Right ventricle myocardium superior (tissue), 1 donor: Measurements from ENCODE around the gene SYTL1. TPM values are rescaled to one million over a fixed set of nuclear protein-coding genes. Genes with fewer than 3 reads are reported as not detected.

Experiments used
- ATAC-seq: fragments of 200-7000 bp; cut with Tn5 transposase; one replicate; pipeline ENCODE4 v1.9.1; 2020; ENCODE audit warnings: mild to moderate bottlenecking; ENCODE audit not compliant: poor library complexity
- DNase-seq: peaks from one replicate; pipeline ENCODE4 v3.0.0-alpha.2; 2020
- intact Hi-C: fragments of 100-400 bp; cut with DNase I; formaldehyde crosslinking; loops from one replicate; pipeline ENCODE4 v1.11.2; 2022
- long read RNA-seq: library from polyadenylated mRNA; unstranded; transcript quantifications from one replicate; pipeline ENCODE4 v2.0.0, GENCODE V29; 2021
- total RNA-seq: library from RNA; stranded (reverse); fragmentation: NEBNext Ultra II Directional; extraction: Animal tissue kit (Norgen Biotek cat#: 25700); gene quantifications from one replicate; pipeline ENCODE4 v1.2.1, GENCODE V29; 2021
- donor health status: DM: no; HTN: yes; CAD: no; lungs with severe emphysema.

The SYTL1 gene, protein sequence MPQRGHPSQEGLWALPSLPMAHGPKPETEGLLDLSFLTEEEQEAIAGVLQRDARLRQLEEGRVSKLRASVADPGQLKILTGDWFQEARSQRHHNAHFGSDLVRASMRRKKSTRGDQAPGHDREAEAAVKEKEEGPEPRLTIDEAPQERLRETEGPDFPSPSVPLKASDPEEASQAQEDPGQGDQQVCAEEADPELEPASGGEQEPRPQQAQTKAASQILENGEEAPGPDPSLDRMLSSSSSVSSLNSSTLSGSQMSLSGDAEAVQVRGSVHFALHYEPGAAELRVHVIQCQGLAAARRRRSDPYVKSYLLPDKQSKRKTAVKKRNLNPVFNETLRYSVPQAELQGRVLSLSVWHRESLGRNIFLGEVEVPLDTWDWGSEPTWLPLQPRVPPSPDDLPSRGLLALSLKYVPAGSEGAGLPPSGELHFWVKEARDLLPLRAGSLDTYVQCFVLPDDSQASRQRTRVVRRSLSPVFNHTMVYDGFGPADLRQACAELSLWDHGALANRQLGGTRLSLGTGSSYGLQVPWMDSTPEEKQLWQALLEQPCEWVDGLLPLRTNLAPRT
- 0.43 TPM for total RNA-seq
- long read RNA-seq, partial matches to known transcripts = 0 of 1 reads
- long read RNA-seq, other reads (novel, unspliced or antisense) = 1 of 1 reads

DNA sequence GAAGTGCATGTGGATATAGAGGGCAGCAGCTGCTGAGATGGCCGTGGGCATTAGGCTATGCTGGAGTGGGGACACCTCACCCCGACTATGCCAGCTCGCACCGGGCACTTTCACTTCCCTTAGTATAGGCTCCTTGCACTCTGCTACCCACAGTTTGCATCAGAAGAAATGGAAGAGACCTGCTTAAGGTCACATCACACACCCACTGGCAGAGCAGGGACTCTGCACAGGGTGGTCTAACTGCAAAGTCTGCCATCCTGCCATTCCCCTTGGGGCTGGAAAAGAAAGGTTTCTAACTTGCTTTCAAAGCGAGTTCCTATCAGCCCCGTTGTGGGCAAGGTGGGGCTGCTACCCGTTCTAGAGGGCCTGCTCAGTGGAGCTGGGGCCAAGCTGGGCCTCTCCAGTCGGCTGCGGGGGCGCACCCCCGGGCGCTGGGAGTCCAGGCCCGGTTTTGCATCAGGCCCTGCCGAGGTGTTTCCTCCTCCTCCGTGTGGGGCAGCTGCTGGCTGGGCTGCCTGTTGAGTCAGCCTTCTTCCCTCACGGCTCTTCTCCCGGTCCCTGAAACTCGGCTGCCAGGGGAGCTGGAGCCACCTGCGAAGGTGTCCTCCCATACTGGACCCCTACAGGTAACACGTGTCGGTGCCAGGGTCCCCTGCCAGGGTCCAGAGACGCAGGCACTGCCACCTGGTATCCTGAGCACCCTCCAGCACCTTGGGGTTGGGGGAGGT, at the start of gene SYTL1:
Gene SYTL1 (plus strand): TSS at position 498 of the 728 bp plus-strand sequence. CDS start 3,313 bp downstream, outside the sequence.
- DNase-seq (peak; percentile 61), ATAC-seq (peak; percentile 28)
- intact Hi-C loops = no loop called here

DNA sequence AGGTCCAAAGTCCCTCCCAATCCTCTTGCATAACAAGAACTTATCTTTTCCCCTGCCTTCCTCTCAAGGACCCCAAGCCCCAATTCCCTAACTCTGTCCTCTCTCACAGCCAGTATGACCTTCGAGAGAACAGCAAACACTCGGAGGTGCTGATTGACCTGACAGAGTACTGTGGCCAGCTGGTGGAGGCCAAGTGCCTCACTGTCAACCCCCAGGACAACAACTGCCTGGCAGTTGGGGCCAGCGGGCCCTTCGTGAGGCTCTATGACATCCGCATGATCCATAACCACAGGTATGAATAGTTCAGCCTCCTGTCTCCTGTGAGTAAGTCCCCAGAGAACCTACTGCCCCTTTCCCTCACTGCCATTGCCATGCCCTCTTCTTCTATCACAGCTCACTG, 49.7 kb upstream of the SYTL1 start:
- intact Hi-C loops = no loop called here
- DNase-seq (no peak), ATAC-seq (peak; percentile 80)

DNA sequence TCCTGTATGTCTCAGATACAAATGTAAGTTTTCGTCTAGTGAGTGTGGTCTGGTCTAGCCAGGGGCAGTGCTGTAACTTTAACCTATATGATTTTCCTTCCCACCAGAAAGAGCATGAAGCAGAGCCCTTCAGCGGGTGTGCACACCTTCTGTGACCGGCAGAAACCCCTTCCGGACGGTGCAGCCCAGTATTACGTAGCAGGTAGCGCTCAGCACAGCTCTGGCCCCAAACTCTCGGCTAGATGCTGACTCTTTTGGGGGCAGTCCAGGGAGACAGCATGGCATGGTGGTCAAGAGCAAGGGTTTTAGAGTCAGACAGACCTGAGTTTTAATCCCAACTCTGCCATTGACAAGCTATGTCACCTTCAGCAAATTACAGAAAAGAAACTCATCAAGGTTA, 47.9 kb upstream of the SYTL1 start:
- ATAC-seq (no peak), DNase-seq (no peak)
- intact Hi-C loops = no loop called here

DNA sequence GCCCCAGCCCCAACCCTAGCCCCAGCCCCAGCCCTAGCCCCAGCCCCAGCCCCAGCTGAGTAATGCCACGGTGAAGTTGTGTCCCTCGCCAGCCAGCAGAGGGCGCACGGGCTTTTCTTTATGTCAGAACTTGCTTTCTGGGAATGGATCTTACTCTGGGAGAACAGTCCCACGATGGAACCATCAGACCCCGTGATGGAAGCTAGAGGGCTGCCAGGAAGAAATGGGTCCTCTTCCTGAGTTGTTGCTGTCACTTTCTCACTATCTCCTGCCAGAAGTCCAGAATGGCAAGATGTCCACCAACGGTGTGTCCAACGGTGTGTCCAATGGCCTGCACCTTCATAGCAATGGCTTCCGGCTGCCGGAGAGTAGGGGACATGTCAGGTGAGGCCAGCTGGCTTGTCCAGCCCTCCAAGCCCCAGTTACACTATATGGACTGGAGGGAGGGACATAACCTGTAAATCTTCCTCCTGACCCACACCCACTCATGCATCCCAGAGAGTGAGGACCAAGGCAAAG, 45.0 kb upstream of the SYTL1 start:
- ATAC-seq (no peak), DNase-seq (peak; percentile 85)
- intact Hi-C loops = loop anchor here (5.0 kb wide), 1 partner anchor 310 kb away; no protein-coding TSS in a partner anchor

DNA sequence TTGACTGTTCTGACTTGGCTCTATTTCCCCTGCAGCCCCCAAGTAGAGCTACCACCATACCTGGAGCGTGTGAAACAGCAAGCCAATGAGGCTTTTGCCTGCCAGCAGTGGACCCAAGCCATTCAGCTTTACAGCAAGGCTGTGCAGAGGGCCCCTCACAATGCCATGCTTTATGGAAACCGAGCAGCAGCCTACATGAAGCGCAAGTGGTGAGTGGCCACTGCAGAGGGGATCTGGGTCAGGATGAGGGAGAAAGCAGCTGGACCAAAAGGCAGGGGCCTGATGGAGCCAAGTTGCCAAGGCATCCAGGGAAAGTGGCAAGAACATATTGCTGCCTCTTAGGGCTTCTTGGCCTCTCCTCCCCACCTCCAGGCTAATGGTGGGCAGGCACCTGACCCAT, 43.9 kb upstream of the SYTL1 start:
- ATAC-seq (no peak), DNase-seq (no peak)
- intact Hi-C loops = loop anchor here (5.0 kb wide), 1 partner anchor 309 kb away; no protein-coding TSS in a partner anchor

DNA sequence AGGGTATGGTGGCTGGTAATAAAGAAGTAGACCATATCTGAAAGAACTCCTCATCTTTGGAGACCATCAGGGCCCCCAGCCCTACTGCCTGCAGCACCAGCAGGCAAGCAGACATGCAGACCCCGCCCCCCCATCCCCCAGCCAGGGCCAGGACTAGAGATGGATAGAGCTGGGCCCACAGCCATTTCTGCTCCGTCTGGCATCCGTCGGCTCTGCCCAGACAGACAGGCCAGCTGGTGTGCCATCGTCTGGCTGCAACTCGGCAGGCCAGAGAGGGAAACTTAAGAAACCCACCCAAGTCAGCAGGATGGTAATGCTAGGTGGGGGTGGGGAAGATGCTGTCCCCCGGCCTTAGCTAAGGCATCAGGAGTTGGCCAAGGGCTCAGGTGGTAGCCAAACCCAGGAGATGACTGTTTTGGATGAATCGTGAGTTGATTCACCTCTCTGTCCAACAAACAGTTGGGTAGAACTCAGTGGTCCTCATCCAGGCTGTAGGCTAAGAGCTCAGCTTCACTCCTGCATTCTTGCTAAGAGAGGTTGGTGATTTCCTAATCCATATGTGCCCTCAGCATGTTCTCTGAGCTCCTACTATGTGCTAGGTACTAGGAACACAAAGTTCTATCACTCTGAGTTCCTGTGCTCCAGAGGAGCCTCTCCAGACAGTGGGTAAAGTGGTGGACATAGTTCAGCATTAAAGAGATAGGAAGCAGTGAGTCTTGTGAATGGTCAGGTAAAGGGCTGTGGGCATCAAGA, 43.0 kb upstream of the SYTL1 start:
- no peak for DNase-seq
- intact Hi-C loops = loop anchor here (5.0 kb wide), 1 partner anchor 308 kb away; no protein-coding TSS in a partner anchor

DNA sequence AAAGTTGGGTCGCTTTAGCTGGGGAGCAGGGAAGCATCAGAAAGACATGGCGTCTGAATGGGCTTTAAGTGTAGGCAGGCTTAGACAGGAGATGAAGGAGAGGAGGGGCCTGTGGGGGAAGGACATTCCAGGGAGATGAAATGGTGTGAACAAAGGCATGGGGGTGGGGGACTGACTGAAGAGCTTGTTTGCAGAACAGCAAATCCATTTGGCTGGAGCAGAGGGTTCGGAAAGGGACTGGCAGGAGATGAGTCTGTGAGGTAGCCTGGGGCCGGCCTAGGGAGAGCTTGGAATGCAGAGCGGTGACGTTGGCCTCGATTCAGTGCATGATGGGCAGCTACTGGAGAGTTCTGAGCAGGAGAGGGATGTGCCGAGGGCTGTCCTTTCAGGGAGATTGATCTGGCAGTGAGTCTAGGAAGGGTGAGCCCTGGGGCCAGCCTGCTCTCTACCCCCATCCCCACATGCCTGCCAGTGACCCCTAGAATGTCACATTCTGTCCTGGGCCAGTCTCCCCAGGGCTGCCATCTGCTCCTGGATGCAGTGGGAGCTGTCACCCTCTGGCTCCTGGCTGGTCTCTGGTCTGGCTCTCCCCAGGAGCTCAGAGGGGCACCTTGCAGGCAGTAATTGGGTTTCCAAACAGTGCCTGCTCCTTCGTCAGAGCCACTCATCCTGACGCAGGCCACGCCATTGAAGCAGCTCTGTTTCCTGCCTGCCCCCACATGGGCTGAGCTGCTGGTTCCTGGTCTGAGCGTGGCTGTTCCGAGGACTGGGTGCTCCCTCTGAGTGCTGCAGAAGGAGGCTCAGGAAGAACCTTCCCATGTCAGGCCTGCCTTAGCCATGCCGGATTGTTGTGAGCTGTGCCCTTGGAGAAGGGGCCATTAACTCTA, 42.2 kb upstream of the SYTL1 start:
- DNase-seq (peak; percentile 77), ATAC-seq (peak; percentile 75)
- intact Hi-C loops = loop anchor here (2.0 to 5.0 kb wide), 2 partner anchors 95 to 308 kb away; no protein-coding TSS in a partner anchor

More for the DNA sequence above, 43.0 kb upstream of the SYTL1 start:
- no peak for ATAC-seq

DNA sequence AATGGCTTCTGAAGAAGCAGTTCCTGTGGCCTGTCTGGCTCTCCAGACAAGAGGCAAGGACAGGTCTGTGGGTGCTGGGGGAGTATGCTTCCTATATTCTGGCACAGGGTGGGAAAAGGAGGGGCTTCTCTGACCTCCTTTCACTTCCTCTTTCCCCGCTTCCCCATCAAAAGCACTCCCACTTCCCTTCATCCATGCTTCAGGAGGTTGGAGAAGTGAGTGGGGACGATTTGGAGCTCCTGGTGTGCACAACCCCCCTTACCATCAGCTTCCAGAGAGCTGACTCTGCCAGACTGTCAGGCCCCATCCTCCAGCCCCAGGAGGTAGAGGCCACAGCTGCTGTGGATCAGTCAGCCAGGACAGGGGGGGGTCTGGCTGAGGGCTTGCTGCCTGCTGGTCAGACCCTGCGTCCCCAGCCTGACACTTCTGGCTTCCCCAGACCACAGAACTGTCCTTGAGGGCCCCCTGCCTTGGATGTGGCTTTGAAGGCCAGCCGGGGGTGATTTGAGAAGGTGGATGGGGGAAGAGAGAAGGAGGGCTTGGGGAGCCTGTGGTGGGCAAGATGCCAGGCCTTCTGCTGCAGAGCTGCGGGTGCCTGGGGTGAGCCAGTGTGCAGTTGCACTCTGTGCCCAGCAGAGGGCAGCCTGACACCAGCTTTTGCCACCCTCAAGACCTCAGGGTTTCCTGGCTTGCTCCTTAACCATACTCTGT, 41.3 kb upstream of the SYTL1 start:
- intact Hi-C loops = loop anchor here (2.0 kb wide), 1 partner anchor 94 kb away; no protein-coding TSS in a partner anchor
- peak; percentile 86 for ATAC-seq
- DNase-seq = peak; percentile 91

DNA sequence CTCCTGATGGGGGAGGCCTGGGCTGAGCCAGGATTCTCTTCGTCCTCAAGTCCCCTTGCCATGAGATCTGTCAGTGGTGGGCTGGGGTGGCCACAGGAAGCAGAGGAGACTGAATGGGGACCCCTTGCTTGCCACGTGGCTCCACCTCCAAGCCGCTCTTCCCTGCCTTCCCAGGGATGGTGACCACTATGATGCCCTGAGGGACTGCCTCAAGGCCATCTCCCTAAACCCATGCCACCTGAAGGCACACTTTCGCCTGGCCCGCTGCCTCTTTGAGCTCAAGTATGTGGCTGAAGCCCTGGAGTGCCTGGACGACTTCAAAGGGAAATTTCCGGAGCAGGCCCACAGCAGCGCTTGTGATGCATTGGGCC, 40.8 kb upstream of the SYTL1 start:
- no peak for ATAC-seq
- intact Hi-C loops = loop anchor here (2.0 kb wide), 1 partner anchor 94 kb away; no protein-coding TSS in a partner anchor
- DNase-seq = no peak

DNA sequence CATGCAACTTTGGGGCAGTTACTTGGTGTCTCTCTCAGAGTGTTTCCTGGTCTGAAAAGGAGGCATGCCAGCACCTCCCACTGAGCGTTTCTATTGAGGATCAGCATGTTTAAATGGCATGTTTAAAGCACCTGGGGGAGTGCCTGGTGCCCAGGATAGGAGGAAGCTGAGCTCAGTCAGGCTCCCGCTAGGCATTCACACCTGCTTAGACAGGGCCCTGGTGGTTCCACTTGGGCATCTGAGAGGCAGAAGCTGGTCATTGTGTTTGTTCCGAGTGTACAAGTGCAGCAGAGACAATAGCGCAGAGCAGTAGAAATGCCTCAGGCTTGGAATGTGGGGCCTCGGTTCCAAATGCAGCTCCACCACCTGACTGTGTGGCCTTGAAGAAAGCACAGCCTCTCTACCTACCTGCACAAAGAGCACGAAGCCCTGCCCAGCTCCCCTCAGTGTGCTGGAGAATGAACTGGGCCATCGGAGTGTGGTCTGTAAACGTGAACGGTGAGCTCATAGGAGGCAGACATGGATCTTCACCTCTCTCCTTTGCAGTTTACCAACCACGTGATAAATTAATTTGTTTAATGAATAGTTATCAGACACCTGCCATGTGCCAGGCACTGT, 40.1 kb upstream of the SYTL1 start:
- ATAC-seq = no peak

DNA sequence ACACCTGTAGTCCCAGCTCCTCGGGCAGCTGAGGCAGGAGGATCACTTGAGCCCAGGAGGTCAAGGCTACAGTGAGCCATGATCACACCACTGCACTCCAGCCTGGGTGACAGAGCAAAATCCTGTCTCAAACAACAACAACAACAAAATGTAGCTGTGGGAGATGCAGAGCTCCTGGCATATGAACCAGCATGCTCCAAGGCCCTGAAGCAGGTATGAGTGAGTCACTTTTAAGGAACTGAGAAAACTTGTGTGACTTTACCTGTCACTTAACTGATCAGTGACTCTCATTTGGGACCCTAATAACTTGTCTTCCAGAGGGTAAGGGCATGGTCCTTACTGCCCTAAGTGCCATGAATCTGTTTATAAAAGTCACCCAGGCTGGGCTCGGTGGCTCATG, 39.2 kb upstream of the SYTL1 start:
- DNase-seq (no peak), ATAC-seq (no peak)
- intact Hi-C loops = no loop called here

More for the DNA sequence above, 40.1 kb upstream of the SYTL1 start:
- intact Hi-C loops = loop anchor here (2.0 kb wide), 1 partner anchor 93 kb away; no protein-coding TSS in a partner anchor
- no peak for DNase-seq

DNA sequence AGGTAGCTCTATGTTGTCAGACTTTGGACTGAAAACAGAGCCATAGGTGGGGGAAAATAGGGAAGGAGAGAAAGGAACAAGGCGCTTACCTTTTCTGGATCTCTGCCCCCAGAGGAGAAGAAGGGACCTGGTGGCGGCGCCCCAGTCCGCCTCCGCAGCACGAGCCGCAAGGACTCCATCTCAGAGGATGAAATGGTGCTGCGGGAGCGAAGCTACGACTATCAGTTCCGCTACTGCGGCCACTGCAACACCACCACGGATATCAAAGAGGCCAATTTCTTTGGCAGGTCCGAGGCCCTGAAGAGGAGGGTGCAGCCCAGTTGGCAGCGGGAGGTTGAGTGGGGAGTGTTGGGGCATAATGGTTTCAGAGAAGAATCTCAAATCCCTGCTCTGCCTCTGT, 38.3 kb upstream of the SYTL1 start:
- intact Hi-C loops = no loop called here
- DNase-seq = no peak
- no peak for ATAC-seq

DNA sequence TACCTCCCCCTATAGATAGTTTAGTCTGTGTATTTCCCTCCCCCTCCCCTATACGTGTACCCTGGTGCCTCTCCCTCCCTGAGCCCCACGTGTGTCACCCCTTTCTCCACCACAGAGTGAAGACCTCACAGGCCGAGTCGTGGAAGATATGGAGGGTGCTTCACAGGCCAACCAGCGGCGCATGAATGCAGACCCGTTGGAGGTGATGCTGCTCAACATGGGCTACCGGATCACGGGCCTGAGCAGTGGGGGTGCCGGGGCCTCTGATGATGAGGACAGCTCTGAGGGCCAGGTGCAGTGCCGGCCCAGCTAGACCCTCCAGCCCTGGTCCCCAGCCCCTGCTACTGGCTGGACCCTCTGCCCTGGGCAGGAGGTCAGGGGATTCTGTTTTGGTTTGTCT, 35.8 kb upstream of the SYTL1 start:
- ATAC-seq (no peak), DNase-seq (no peak)
- intact Hi-C loops = no loop called here

DNA sequence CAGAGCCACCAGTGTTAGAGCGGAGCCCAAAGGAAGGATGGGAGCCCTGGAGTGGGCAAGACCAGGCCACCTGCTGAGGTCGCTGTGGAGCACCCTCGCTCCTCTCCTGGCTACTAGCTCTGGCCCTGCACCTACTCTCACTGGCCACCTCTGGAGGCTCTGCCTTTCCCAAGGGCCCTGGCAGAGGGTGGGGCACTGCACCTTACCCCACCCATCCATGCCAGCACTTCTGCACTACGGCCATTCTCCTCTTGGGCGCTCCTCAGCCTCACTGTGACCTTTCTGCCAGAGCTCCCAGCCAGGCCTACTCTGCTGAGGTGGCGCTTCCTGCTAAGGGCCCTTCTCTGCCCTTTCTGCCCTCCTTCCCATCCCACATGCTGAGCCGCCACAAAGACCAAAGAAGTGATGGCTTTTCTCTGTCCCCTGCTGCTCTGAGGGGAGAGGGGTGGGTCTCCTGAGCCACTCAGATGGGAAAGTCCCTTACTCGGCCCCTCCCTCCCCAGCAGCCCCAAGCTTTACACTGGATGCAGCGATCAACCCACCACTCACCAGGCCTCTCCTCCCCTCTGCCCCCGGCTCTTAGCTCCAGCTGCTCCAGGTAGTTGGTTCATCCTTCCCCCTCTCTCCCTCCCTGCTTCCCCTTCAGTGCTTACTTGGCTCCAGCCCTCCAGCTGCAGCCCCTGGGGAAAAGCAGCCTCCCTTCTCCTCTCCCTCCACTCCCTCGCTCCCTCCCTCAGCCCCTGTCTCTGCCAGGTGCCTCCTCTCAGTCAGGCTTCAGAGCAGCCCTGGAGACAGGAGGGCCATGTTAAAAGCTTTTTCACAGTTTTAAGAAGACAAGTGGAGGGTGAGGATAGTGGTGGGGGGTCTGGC, 34.7 kb upstream of the SYTL1 start:
- intact Hi-C loops = no loop called here
- ATAC-seq (no peak), DNase-seq (no peak)

DNA sequence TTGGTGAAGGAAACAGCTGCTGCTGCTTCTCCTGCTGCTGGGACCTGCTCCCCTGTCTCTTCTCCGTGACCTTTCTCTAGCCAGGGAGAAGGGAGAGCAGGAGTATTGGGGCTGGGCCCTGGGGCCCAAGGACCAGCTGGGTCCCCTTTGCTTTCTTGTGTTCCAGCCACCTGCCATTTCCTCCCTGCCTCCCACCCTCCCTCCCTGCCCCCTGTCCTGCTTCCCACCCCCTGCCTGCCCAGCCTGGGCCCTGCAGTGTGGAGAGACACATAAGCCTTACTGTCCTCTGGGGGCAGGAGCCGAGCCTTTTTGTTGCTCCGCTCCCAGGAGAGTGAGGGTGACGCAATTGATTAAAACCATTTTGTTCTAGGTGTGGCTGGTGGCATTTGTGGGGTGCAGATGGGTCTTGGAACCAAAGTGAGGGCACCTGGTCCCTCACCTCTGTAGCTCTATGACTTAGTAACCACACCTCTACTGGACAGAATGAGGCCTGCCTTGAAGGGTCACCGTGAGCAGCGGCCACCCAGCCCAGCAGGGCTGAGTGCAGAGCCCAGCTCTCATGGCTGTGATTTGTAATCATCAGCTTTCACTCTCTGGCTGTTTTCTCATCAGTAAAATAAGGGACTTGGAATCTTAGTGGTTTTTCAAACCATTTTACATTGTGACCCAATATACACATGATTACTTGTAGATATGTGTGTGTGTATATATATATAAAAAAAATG, 33.8 kb upstream of the SYTL1 start:
- intact Hi-C loops = no loop called here
- DNase-seq = no peak
- ATAC-seq = no peak
